ENCODE results near the gene ARHGAP28.

Gene ARHGAP28

DNA sequence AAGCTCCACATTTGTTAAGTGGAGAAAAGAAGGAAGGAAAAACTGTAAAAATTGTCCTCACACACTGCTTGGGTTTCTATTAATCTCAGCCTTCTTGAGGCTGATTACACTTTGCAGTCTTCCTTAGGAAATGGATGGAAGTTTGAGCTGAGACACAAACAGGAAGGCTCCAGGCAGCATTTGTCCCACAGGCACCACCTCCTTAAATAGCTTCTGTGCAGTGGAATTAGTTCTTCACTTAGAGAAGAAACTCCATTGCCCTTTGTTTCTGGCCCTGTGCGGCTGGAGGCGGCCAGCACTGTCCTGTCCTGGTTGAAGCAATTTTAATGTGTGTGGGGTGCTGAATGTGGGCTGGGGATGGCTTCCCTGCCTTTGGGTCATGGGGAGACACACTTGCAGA lies 44.3 kb downstream of the ARHGAP28 start:
- H3K27ac ChIP-seq (ENCODE audit: low read depth, low read length) = no peak overlapping the region

DNA sequence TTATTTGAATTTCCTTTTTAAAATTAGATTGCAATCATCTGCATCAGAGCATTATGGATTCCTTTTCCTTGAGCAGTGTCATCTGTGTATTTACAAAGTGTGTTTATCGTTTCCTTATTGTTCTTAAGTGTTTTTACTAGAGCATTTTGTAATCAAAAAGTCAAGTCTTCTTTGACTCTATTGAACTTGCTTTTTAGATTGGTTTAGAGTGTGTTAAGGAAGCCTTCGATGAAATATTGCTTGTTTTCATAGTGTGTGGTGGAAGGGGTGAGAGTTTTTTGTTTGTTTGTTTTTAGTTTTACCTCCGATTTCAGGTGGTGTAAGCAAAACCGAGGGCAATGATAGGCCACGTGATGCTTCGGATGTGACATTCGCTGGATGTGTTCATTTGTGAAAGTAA lies 45.7 kb downstream of the ARHGAP28 start:
- no peak overlapping the region for H3K27ac ChIP-seq (ENCODE audit: low read depth, low read length)
- no peaks in the 10 kb centered on the region for H3K36me3 ChIP-seq (ENCODE audit: insufficient read depth, low read length)
- no peaks in the 10 kb centered on the region for H3K79me2 ChIP-seq (ENCODE audit: control insufficient read depth, insufficient read depth, low read length, unreplicated experiment)
- no peak overlapping the region for H2AFZ ChIP-seq (ENCODE audit: low read length, unreplicated experiment)
- H3K4me3 ChIP-seq (ENCODE audit: low read depth, low read length) = no peak overlapping the region
- peaks cover 4% of the 10 kb centered on the region; the same call in 1 of the 2 replicates for H3K27me3 ChIP-seq (ENCODE audit: insufficient read depth, low read length)
- H3K4me1 ChIP-seq (ENCODE audit: control insufficient read depth, insufficient read depth, low read length, unreplicated experiment) = no peaks in the 10 kb centered on the region

More for the DNA sequence above, 44.3 kb downstream of the ARHGAP28 start:
- Histone ChIP-seq H3K36me3 (ENCODE audit: insufficient read depth, low read length) (no peaks in the 10 kb centered on the region), H2AFZ (ENCODE audit: low read length, unreplicated experiment) (no peak overlapping the region), H3K79me2 (ENCODE audit: control insufficient read depth, insufficient read depth, low read length, unreplicated experiment) (no peaks in the 10 kb centered on the region), H3K4me3 (ENCODE audit: low read depth, low read length) (no peak overlapping the region), H3K27me3 (ENCODE audit: insufficient read depth, low read length) (peaks cover 4% of the 10 kb centered on the region; the same call in 1 of the 2 replicates), H3K4me1 (ENCODE audit: control insufficient read depth, insufficient read depth, low read length, unreplicated experiment) (no peaks in the 10 kb centered on the region)

DNA sequence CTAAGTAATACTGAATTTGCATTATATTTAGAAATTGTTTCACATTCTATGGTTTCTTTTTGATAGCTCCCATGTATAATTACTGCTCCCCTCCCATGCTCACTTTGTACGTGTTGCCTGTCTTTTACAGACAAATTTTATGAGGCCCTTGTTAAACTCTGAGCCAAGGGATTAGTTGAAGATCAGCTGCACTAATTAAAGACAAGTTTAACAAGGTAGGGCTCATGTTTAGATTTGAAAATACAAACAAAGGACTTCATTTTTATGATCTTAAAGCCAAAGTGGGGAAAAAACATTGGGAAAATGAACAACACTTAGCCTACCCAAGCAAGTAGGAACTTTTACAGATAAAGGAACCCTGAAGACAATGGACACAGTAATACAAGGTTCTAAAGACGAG lies 46.2 kb downstream of the ARHGAP28 start:
- no peak overlapping the region for H3K27ac ChIP-seq (ENCODE audit: low read depth, low read length)
- H3K27me3 ChIP-seq (ENCODE audit: insufficient read depth, low read length) = peaks cover 4% of the 10 kb centered on the region; the same call in 1 of the 2 replicates
- no peak overlapping the region for H2AFZ ChIP-seq (ENCODE audit: low read length, unreplicated experiment)
- no peaks in the 10 kb centered on the region for H3K36me3 ChIP-seq (ENCODE audit: insufficient read depth, low read length)
- no peaks in the 10 kb centered on the region for H3K79me2 ChIP-seq (ENCODE audit: control insufficient read depth, insufficient read depth, low read length, unreplicated experiment)
- no peaks in the 10 kb centered on the region for H3K4me1 ChIP-seq (ENCODE audit: control insufficient read depth, insufficient read depth, low read length, unreplicated experiment)
- H3K4me3 ChIP-seq (ENCODE audit: low read depth, low read length) = no peak overlapping the region

DNA sequence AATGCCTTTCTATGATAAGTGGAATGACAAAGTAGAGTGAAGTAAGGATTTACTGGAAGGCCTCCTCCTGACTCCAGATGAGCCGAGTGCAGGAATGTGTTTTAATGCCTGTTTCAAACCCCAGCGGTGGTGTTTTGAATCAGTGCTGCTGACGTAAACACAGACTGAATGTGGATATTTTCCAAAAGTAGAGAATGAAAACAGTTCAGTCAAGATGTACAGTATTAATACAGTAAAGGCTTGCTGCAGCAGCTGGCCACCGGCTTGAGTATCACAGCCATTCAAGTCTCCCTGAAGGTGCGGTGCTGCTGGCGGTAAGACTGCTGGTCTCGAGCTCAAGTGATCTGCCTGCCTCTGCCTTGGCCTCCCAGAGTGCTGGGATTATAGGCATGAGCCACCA lies 46.7 kb downstream of the ARHGAP28 start:
- Histone ChIP-seq H3K27ac (ENCODE audit: low read depth, low read length) (no peak overlapping the region), H3K79me2 (ENCODE audit: control insufficient read depth, insufficient read depth, low read length, unreplicated experiment) (no peaks in the 10 kb centered on the region), H3K36me3 (ENCODE audit: insufficient read depth, low read length) (no peaks in the 10 kb centered on the region)

DNA sequence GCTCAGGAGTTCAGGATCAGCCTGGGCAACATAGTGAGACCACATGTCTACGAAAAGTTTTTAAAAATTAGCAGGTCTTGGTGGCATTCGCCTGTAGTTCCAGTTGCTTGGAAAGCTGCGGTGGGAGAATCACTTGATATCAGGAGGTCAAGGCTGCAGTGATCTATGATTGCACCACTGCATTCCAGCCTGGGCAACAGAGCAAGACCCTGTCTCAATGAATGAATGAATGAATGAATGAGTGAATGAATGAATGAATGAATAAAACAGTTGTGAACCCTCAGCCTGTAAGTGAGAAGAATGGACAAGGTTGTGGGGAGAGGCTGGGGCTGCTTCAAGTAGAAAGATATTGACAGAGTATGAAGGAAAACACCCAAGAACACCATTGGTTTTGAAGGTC lies 48.0 kb downstream of the ARHGAP28 start:
- peaks cover 13% of the 10 kb centered on the region for H3K4me1 ChIP-seq (ENCODE audit: control insufficient read depth, insufficient read depth, low read length, unreplicated experiment)
- no peak overlapping the region for H2AFZ ChIP-seq (ENCODE audit: low read length, unreplicated experiment)
- H3K27me3 ChIP-seq (ENCODE audit: insufficient read depth, low read length) = peaks cover 4% of the 10 kb centered on the region; the same call in 1 of the 2 replicates
- H3K36me3 ChIP-seq (ENCODE audit: insufficient read depth, low read length) = no peaks in the 10 kb centered on the region
- H3K79me2 ChIP-seq (ENCODE audit: control insufficient read depth, insufficient read depth, low read length, unreplicated experiment) = no peaks in the 10 kb centered on the region
- no peak overlapping the region for H3K4me3 ChIP-seq (ENCODE audit: low read depth, low read length)
- H3K27ac ChIP-seq (ENCODE audit: low read depth, low read length) = no peak overlapping the region

More for the DNA sequence above, 46.7 kb downstream of the ARHGAP28 start:
- Histone ChIP-seq H2AFZ (ENCODE audit: low read length, unreplicated experiment) (no peak overlapping the region), H3K27me3 (ENCODE audit: insufficient read depth, low read length) (peaks cover 4% of the 10 kb centered on the region; the same call in 1 of the 2 replicates), H3K4me1 (ENCODE audit: control insufficient read depth, insufficient read depth, low read length, unreplicated experiment) (peaks cover 3% of the 10 kb centered on the region), H3K4me3 (ENCODE audit: low read depth, low read length) (no peak overlapping the region)

DNA sequence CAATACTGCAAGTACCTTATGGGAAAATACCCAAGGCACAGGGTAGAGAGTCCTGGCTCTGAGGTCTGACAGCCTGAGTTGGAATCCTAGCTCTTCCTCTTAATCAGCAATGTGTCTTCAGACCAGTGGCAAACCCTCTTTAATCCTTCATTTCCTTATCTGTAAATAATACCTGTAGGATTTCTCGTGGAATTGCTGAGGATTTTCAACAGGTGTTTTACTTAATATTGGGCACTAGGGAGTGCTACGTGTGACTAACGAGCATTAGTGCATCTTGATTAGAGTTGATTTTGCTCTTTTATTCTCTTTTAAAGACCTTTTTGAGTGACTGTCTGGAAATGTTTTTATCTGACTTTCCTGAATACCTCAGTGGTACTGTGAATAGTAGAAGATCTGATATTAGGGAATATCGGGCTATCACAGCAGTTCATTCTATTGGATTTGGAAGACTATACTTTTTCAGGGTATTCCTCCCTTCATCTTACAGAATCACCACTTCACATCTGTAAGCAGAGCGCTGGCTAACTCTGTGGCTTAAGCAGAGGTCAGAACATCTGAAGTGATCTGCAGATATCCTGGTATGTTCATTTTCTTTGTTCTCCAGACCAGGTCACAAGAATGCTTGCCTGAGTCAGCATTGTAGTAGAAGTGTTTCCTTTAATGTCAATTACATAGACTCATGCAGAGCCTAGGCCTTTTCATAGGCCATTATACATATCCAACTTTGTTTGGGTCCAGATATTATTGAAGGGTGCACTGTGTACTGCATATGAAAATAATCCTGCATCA lies 49.1 kb downstream of the ARHGAP28 start:
- Histone ChIP-seq H3K27me3 (ENCODE audit: insufficient read depth, low read length) (no peaks in the 10 kb centered on the region), H3K79me2 (ENCODE audit: control insufficient read depth, insufficient read depth, low read length, unreplicated experiment) (no peaks in the 10 kb centered on the region), H3K4me1 (ENCODE audit: control insufficient read depth, insufficient read depth, low read length, unreplicated experiment) (peaks cover 13% of the 10 kb centered on the region), H3K4me3 (ENCODE audit: low read depth, low read length) (no peak overlapping the region), H2AFZ (ENCODE audit: low read length, unreplicated experiment) (no peak overlapping the region), H3K27ac (ENCODE audit: low read depth, low read length) (no peak overlapping the region), H3K36me3 (ENCODE audit: insufficient read depth, low read length) (no peaks in the 10 kb centered on the region)

DNA sequence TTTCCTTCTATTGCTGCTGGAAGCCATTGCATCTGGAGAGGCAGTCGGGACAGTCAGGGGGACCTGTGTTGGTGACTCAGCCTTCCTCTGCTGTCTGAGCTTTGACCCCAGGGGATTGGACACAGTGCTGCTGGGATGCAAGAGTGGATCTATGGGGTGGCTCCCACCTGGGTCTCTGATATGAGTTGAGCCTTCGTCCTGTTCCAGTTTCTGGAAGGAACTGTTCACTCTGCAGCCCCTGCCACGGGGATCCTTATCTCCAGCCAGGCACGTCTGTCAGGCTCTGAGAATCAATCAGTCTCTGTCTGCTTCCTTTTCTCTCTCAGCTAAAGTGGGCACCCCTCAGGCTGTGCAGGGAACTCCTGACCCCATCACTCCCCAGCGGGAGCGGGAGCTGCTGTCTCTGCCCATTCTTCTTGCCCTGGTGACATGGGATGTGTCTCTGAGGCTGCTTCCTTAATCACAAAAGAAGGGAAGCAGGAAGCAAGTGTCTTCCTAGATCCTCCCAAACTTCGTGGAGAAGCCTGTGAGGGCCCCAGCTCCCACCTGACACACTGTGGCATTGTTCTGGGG lies 51.7 kb downstream of the ARHGAP28 start:
- Histone ChIP-seq H3K4me3 (ENCODE audit: low read depth, low read length) (no peak overlapping the region), H2AFZ (ENCODE audit: low read length, unreplicated experiment) (peak overlapping the region; percentile 67), H3K4me1 (ENCODE audit: control insufficient read depth, insufficient read depth, low read length, unreplicated experiment) (peaks cover 13% of the 10 kb centered on the region), H3K27ac (ENCODE audit: low read depth, low read length) (no peak overlapping the region), H3K36me3 (ENCODE audit: insufficient read depth, low read length) (no peaks in the 10 kb centered on the region), H3K27me3 (ENCODE audit: insufficient read depth, low read length) (no peaks in the 10 kb centered on the region), H3K79me2 (ENCODE audit: control insufficient read depth, insufficient read depth, low read length, unreplicated experiment) (no peaks in the 10 kb centered on the region)

DNA sequence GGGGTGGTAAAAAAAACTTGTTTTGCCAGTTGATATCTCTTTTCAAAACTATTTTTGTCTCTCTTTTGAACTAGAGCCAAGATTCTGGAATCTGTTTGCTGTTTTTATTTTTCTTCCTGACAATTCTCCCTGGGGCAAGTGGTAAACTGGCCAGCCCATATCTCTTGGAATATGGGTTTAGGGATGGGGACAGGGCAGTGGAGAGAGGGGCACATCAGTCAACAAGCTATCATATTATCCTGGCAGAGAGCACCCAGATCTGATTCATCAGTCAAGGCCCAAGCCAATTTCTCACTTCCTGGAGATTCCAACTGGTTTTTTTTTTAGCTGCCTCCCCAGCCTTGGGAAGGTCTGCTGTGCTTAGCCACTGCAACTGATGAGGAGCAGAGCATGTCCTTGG lies 52.3 kb downstream of the ARHGAP28 start:
- Histone ChIP-seq H3K4me3 (ENCODE audit: low read depth, low read length) (no peak overlapping the region), H3K4me1 (ENCODE audit: control insufficient read depth, insufficient read depth, low read length, unreplicated experiment) (peaks cover 13% of the 10 kb centered on the region), H2AFZ (ENCODE audit: low read length, unreplicated experiment) (peak overlapping the region; percentile 67), H3K27ac (ENCODE audit: low read depth, low read length) (no peak overlapping the region), H3K36me3 (ENCODE audit: insufficient read depth, low read length) (no peaks in the 10 kb centered on the region), H3K27me3 (ENCODE audit: insufficient read depth, low read length) (no peaks in the 10 kb centered on the region), H3K79me2 (ENCODE audit: control insufficient read depth, insufficient read depth, low read length, unreplicated experiment) (no peaks in the 10 kb centered on the region)

DNA sequence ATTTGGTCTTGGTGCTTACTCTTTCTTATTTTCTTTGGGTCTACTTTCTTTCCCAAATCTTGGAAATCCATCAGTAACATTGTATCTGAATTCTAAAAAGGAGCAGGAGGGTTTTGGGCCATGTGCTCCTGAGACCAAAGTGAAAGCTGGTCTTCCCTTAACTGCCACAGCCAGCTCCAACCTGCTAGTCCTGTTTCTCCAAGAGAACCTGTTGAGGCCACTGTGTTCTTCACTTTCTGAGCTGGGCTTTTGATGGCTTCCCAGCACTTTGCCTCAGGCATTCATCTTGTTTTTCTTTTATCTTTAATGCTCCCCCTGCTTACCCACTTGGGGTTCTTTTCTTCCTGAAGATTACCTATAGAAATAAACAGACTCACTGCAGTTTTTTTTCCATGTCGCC lies 53.3 kb downstream of the ARHGAP28 start:
- no peak overlapping the region for H3K27ac ChIP-seq (ENCODE audit: low read depth, low read length)
- no peaks in the 10 kb centered on the region for H3K79me2 ChIP-seq (ENCODE audit: control insufficient read depth, insufficient read depth, low read length, unreplicated experiment)
- H3K4me1 ChIP-seq (ENCODE audit: control insufficient read depth, insufficient read depth, low read length, unreplicated experiment) = peaks cover 13% of the 10 kb centered on the region
- H2AFZ ChIP-seq (ENCODE audit: low read length, unreplicated experiment) = no peak overlapping the region
- no peaks in the 10 kb centered on the region for H3K36me3 ChIP-seq (ENCODE audit: insufficient read depth, low read length)
- H3K4me3 ChIP-seq (ENCODE audit: low read depth, low read length) = no peak overlapping the region
- H3K27me3 ChIP-seq (ENCODE audit: insufficient read depth, low read length) = no peaks in the 10 kb centered on the region

DNA sequence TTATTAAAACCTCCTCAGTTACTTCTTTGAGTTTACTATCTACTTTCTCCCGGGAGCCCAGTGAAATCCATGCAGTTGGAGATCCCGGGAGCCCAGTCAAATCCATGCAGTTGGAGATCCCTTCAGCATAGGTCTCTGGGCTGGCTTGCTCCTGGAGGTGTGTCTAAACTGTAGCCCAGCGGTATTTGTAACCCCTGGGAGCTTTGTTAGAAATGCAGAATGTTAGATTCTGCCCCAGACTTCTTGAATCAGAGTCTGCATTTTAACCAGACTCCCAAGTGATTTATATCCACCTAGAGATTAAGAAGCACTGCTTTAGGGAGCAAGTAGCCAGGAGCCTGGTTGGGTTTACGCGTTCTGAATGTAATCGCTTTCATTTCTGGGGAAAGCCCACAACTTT lies 54.5 kb downstream of the ARHGAP28 start:
- Histone ChIP-seq H3K79me2 (ENCODE audit: control insufficient read depth, insufficient read depth, low read length, unreplicated experiment) (no peaks in the 10 kb centered on the region), H3K36me3 (ENCODE audit: insufficient read depth, low read length) (no peaks in the 10 kb centered on the region), H2AFZ (ENCODE audit: low read length, unreplicated experiment) (no peak overlapping the region), H3K27ac (ENCODE audit: low read depth, low read length) (no peak overlapping the region), H3K27me3 (ENCODE audit: insufficient read depth, low read length) (no peaks in the 10 kb centered on the region), H3K4me3 (ENCODE audit: low read depth, low read length) (no peak overlapping the region), H3K4me1 (ENCODE audit: control insufficient read depth, insufficient read depth, low read length, unreplicated experiment) (peaks cover 13% of the 10 kb centered on the region)

DNA sequence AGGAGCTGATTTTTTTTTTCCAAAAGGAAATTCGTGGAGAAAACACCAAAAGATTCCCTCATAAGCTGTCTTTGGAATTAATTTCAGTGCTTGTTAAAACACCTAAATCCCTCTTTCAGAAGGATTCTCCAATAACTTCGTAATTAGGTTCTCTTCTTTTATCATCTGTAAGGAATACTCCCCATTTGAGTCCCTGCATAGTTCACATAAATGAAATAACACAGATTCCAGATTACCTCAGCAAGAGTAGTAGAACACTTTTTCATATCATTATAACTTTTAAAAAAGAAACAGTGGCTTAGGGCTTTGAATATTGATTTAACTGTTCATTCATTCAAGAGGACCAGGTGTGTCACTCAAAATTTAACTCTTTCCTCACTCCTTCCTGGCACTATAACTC lies 55.5 kb downstream of the ARHGAP28 start:
- H2AFZ ChIP-seq (ENCODE audit: low read length, unreplicated experiment) = no peak overlapping the region
- H3K27me3 ChIP-seq (ENCODE audit: insufficient read depth, low read length) = no peaks in the 10 kb centered on the region
- no peak overlapping the region for H3K27ac ChIP-seq (ENCODE audit: low read depth, low read length)
- peaks cover 13% of the 10 kb centered on the region for H3K4me1 ChIP-seq (ENCODE audit: control insufficient read depth, insufficient read depth, low read length, unreplicated experiment)
- no peak overlapping the region for H3K4me3 ChIP-seq (ENCODE audit: low read depth, low read length)
- no peaks in the 10 kb centered on the region for H3K79me2 ChIP-seq (ENCODE audit: control insufficient read depth, insufficient read depth, low read length, unreplicated experiment)
- H3K36me3 ChIP-seq (ENCODE audit: insufficient read depth, low read length) = no peaks in the 10 kb centered on the region
